Activated CD8-positive, alpha-beta memory T cell treated with anti-CD3 and anti-CD28 coated beads, Interleukin-2, amount 50 U/mL, for 24 hours (primary cell): Measurements from ENCODE around the gene XYLB.

Experiments used
- DNase-seq: peaks from one replicate; pipeline ENCODE4 v3.0.0-alpha.2; 2020; ENCODE audit errors: extremely low read depth

XYLB gene

GRCh38 chr3:38364721-38365400, 18.3 kb downstream of the XYLB start:
- DNase-seq = no peak

GRCh38 chr3:38365469-38366062, 19.0 kb downstream of the XYLB start:
- DNase-seq = no peak

DNA sequence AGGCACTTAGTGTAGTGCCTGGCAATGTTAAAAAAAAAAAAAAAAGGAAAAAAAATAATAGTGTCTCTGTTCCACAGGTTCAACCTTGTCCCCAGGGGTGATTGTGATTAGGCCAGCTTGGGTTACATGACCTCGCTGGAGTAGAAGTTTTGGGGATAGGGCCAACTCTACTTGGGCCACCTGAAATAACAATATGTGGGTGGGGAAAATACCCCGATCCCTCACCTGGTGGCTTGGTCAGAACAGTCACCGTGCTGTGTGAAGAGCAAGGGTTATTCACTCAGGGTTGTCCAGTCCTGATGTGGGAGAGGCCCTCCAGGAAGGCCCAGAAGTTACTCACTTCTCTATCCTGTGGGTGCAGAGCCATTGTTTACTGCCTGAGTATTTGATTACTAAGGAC, 19.5 kb downstream of the XYLB start:
- no peak for DNase-seq

DNA sequence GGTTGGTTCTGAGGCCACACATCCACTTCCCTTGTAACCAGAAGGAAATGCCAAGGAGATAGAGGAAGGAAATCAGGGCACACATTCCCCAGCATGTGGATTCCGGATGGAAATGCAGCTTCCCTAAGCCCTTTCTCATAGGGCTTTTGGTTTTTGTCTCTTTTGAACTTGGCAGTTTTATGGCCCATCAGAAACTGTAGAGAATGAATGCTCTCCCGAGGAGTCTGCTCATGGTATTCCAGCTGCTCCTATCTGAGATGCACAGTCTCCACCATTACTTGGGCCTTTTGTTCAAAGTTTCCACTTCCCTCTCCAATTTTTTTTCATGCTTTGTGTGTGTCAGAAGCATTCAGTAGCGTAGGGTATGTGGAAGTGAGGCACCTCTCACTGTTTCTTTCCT, 21.2 kb downstream of the XYLB start:
- no peak for DNase-seq

GRCh38 chr3:38368238-38368637, 21.7 kb downstream of the XYLB start:
- no peak for DNase-seq

- DNase-seq = no peak
Measured at GRCh38 chr3:38369186-38369585, 22.6 kb downstream of the XYLB start.

- DNase-seq = no peak
Measured at GRCh38 chr3:38370149-38370548, 23.6 kb downstream of the XYLB start.

- no peak for DNase-seq
Measured at GRCh38 chr3:38370861-38371260, 24.3 kb downstream of the XYLB start.

GRCh38 chr3:38371541-38372213, 25.1 kb downstream of the XYLB start:
- DNase-seq = no peak

- DNase-seq = no peak
Measured at GRCh38 chr3:38372214-38372601, 25.6 kb downstream of the XYLB start.

- DNase-seq = peak; percentile 1
Measured at GRCh38 chr3:38374221-38374620, 27.6 kb downstream of the XYLB start.

GRCh38 chr3:38375072-38375471, 28.5 kb downstream of the XYLB start:
- DNase-seq = no peak

DNA sequence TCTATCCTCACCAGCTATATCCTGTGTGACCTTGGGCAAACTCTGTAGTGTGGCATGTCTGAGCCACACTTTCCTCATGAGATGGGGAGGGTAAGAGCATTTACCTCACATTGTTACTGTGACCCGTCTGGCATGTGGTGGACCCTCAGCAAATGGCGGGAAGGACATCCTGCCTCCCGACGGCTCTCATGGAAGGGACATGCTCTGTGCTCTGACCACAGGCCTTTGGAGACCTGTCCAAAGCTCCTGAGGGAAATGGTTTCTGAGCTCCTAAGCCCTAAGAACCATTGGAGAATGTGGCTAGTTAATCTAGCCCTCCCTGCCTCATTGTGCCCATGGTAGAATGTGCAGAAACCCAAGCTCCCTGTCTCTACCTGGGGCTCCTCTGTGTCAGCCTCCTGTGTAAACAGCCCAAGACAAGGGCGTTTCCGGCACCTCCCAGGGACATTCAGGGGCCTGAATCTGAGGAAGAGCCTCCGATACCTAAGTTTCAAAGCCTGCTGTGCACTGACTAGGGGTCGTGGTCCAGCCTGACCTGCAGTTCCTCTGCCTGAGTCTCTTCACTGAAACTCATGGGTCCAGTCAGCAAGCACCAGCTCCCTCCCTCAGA, 29.0 kb downstream of the XYLB start:
- no peak for DNase-seq

- DNase-seq = no peak
Measured at GRCh38 chr3:38376098-38376816, 29.7 kb downstream of the XYLB start.

GRCh38 chr3:38379201-38379770, 32.7 kb downstream of the XYLB start:
- DNase-seq = no peak

GRCh38 chr3:38382506-38383080, 36.0 kb downstream of the XYLB start:
- no peak for DNase-seq

GRCh38 chr3:38383156-38383875, 36.7 kb downstream of the XYLB start:
- no peak for DNase-seq

DNA sequence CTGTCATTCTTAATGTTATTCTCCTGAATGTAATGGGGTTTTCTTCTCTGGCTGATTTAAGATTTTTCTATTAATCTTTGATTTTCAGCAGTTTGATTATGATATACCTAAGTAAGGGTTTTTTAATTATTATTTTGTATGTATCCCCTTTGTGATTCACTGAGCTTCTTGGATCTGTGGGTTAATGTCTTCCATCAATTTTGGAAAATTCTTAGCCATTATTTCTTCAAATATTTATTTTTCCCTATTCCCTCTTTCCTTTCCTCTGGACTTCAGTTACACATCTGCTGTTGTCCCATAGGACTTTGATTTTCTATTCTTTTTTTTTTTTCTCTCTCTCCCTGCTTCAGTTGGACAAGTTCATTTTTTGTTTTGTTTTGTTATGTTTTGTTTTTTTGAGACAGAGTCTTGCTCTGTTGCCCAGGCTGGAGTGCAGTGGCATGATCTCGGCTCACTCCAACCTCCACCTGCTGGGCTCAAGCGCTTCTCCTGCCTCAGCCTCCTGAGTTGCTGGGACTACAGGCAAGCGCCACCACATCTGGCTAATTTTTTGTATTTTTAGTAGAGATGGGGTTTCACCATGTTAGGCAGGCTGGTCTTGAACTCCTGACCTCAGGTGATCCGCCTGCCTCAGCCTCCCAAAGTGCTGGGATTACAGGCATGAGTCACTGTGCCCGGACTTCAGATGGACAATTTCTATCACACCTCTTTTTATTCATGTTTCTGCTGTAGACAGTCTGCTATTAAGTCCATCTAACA, 40.6 kb downstream of the XYLB start:
- DNase-seq = no peak

GRCh38 chr3:38387862-38388261, 41.3 kb downstream of the XYLB start:
- DNase-seq = no peak

DNA sequence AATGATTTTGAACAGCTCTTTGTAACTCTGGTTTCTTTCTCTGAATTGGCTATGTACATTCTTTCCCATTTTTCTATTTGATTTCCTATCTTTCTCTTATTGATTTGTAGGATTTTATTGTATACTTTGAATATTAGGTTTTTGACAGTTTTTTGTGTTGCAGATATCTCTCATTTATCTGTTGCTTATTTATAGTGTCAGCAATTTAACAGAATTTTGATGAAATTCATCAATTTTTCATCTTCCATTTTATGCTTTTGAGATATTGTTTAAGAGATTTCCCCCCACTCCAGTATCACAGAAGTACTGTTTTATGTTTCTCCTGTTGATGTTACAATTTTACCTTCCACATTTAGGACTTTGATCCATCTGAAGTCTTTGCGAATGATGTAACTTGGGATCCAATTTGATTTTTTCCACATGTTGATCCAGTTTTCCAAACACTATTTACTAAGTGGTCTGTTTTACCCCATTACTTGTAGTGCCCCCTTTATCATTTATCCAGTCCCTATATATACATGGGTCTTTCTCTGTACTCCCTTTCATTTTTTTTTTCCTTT, 46.1 kb downstream of the XYLB start:
- no peak for DNase-seq
